SK-N-SH (cell line): ENCODE measurements around the gene DHRSX. TPM values are rescaled to one million over a fixed set of nuclear protein-coding genes. Genes with fewer than 3 reads are reported as not detected.

Experiments
- CTCF ChIA-PET: fragments of 300-600, 350-600 bp; formaldehyde crosslinking; extraction: SDS; loops from one replicate; lab custom pipeline; 2021; lab: Yijun Ruan, JAX
- POLR2A ChIA-PET: fragments of 350-600 bp; sonication (Branson Sonifier 250); formaldehyde crosslinking; extraction: SDS; loops from one replicate; lab custom pipeline; 2020; ENCODE audit warnings: antibody characterized with exemption, inconsistent platforms; lab: Yijun Ruan, JAX
- DNase-seq: peaks from one replicate; pipeline ENCODE4 v3.0.0; 2012
- H2AFZ ChIP-seq: fragments of 200-600 bp; sonication (generic); 2 replicates; pipeline ENCODE4 v1.8.1; 2016; ENCODE audit warnings: antibody characterized with exemption, mild to moderate bottlenecking, low read depth
- H3F3A ChIP-seq: fragments of 200-600 bp; sonication (generic); replicated peaks from 2 replicates; pipeline ENCODE3; 2016; ENCODE audit warnings: antibody characterized with exemption, mild to moderate bottlenecking; ENCODE audit not compliant: insufficient read depth
- H3K27ac ChIP-seq, 2 experiments: fragments of 200-500 bp in 1 of 2; fragments of 200-600 bp in 1 of 2; sonication (Bioruptor generic) in 1 of 2; sonication (generic), shearing (Covaris generic) in 1 of 2; 2 replicates each; pipeline versions ENCODE4 v1.5.1 to v1.6.1; 2014 to 2016; ENCODE audit warnings: low read depth in 2 of 2, inconsistent platforms in 1 of 2, low read length in 1 of 2, mild to moderate bottlenecking in 1 of 2, mixed read lengths in 1 of 2
- H3K27me3 ChIP-seq: fragments of 200-600 bp; sonication (generic), shearing (Covaris generic); 2 replicates; pipeline ENCODE4 v1.6.1; 2016; ENCODE audit warnings: mixed run types; ENCODE audit not compliant: insufficient read depth
- H3K36me3 ChIP-seq, 2 experiments: fragments of 200-500 bp in 1 of 2; fragments of 200-600 bp in 1 of 2; sonication (Bioruptor generic) in 1 of 2; sonication (generic) in 1 of 2; replicated peaks in 1 of 2; 2 replicates each; pipeline versions ENCODE3 to v1.5.1; 2014 to 2016; ENCODE audit warnings: low read length in 1 of 2, mild to moderate bottlenecking in 1 of 2; ENCODE audit not compliant: insufficient read depth in 2 of 2, control insufficient read depth in 1 of 2
- H3K4me1 ChIP-seq, 2 experiments: fragments of 200-500 bp in 1 of 2; fragments of 200-600 bp in 1 of 2; sonication (Bioruptor generic) in 1 of 2; sonication (generic), shearing (Covaris generic) in 1 of 2; 2 replicates each; pipeline versions ENCODE4 v1.5.1 to v1.6.1; 2014 to 2016; ENCODE audit warnings: low read depth in 1 of 2, low read length in 1 of 2, mixed run types in 1 of 2; ENCODE audit not compliant: insufficient read depth in 2 of 2, control insufficient read depth in 1 of 2
- H3K4me2 ChIP-seq: fragments of 200-600 bp; sonication (generic), shearing (Covaris generic); 2 replicates; pipeline ENCODE4 v1.6.1; 2017; ENCODE audit warnings: mixed run types
- H3K4me3 ChIP-seq, 2 experiments: fragments of 200-500 bp in 1 of 2; fragments of 200-600 bp in 1 of 2; sonication (Bioruptor generic) in 1 of 2; sonication (generic), shearing (Covaris generic) in 1 of 2; 2 replicates each; pipeline versions ENCODE4 v1.5.1 to v1.8.1; 2014 to 2016; ENCODE audit warnings: low read depth in 2 of 2, inconsistent platforms in 1 of 2, low read length in 1 of 2, mild to moderate bottlenecking in 1 of 2, mixed read lengths in 1 of 2, moderate library complexity in 1 of 2
- H3K79me2 ChIP-seq: fragments of 200-600 bp; sonication (generic); 2 replicates; pipeline ENCODE4 v1.8.1; 2017; ENCODE audit warnings: mild to moderate bottlenecking; ENCODE audit not compliant: insufficient read depth
- H3K9ac ChIP-seq: fragments of 200-600 bp; sonication (generic); 2 replicates; pipeline ENCODE4 v1.6.1; 2017; ENCODE audit warnings: mixed run types
- H3K9me2 ChIP-seq: fragments of 200-600 bp; sonication (generic); 2 replicates; pipeline ENCODE4 v1.6.1; 2017; ENCODE audit warnings: mixed run types
- H3K9me3 ChIP-seq: fragments of 200-600 bp; sonication (generic); 2 replicates; pipeline ENCODE4 v1.6.1; 2017; ENCODE audit warnings: mixed run types, mild to moderate bottlenecking, moderate library complexity
- H4K20me1 ChIP-seq: fragments of 200-600 bp; sonication (generic); 2 replicates; pipeline ENCODE4 v1.6.1; 2017; ENCODE audit warnings: mild to moderate bottlenecking, mixed run types; ENCODE audit not compliant: insufficient read depth
- CHD2 ChIP-seq: fragments of 150-350 bp; IDR thresholded peaks from 2 replicates; pipeline ENCODE4 v1.6.1; 2018; ENCODE audit warnings: low read length; ENCODE audit not compliant: partially characterized antibody
- CTCF ChIP-seq: fragments of 200-600 bp; sonication (generic); IDR thresholded peaks from 2 replicates; pipeline ENCODE4 v1.6.1; 2017; ENCODE audit warnings: antibody characterized with exemption, mild to moderate bottlenecking, moderate library complexity
- ELF1 ChIP-seq: IDR thresholded peaks from 2 replicates; pipeline ENCODE4 v1.4.0; 2012
- EZH2phosphoT487 ChIP-seq: fragments of 200-600 bp; sonication (generic); IDR thresholded peaks from 2 replicates; pipeline ENCODE4 v1.6.1; 2017; ENCODE audit warnings: low read depth, mixed run types, mild to moderate bottlenecking, antibody characterized with exemption, moderate library complexity, borderline replicate concordance
- FOSL2 ChIP-seq: IDR thresholded peaks from 2 replicates; pipeline ENCODE4 v1.4.0; 2012; ENCODE audit warnings: low read depth, mild to moderate bottlenecking, moderate library complexity, borderline replicate concordance
- FOXJ3 ChIP-seq: sonication (generic); formaldehyde crosslinking; IDR thresholded peaks from 2 replicates; pipeline ENCODE4 v1.5.1; 2020; ENCODE audit warnings: mild to moderate bottlenecking, missing genetic modification reagents
- GABPA ChIP-seq: IDR thresholded peaks from 2 replicates; pipeline ENCODE4 v1.4.0; 2012; ENCODE audit warnings: low read depth, mild to moderate bottlenecking
- GATA2 ChIP-seq: sonication (generic); formaldehyde crosslinking; IDR thresholded peaks from 2 replicates; pipeline ENCODE4 v1.5.0; 2020; ENCODE audit warnings: mild to moderate bottlenecking, missing genetic modification reagents
- JUND ChIP-seq: IDR thresholded peaks from 2 replicates; pipeline ENCODE4 v1.4.0; 2012
- MEF2A ChIP-seq: IDR thresholded peaks from 2 replicates; pipeline ENCODE4 v1.4.0; 2012; ENCODE audit warnings: low read depth, borderline replicate concordance
- NRF1 ChIP-seq: IDR thresholded peaks from 2 replicates; pipeline ENCODE4 v1.6.1; 2012; ENCODE audit warnings: low read depth, mild to moderate bottlenecking, low read length
- REST ChIP-seq: IDR thresholded peaks from 2 replicates; pipeline ENCODE4 v1.6.1; 2012; ENCODE audit warnings: mild to moderate bottlenecking, low read depth, low read length, moderate library complexity
- RFX5 ChIP-seq: IDR thresholded peaks from 2 replicates; pipeline ENCODE4 v1.6.1; 2012; ENCODE audit warnings: mild to moderate bottlenecking, improper control_type of control experiment, low read length
- RXRA ChIP-seq: IDR thresholded peaks from 2 replicates; pipeline ENCODE4 v1.4.0; 2012; ENCODE audit warnings: low read depth, mild to moderate bottlenecking, borderline replicate concordance
- SIN3A ChIP-seq: IDR thresholded peaks from 2 replicates; pipeline ENCODE4 v1.6.1; 2012; ENCODE audit warnings: low read depth, mild to moderate bottlenecking, low read length, moderate library complexity, borderline replicate concordance
- TAF1 ChIP-seq: IDR thresholded peaks from 2 replicates; pipeline ENCODE4 v1.6.1; 2012; ENCODE audit warnings: low read depth, mild to moderate bottlenecking, low read length, moderate library complexity, borderline replicate concordance
- TEAD4 ChIP-seq: IDR thresholded peaks from 2 replicates; pipeline ENCODE4 v1.4.0; 2012; ENCODE audit warnings: mild to moderate bottlenecking, borderline replicate concordance; ENCODE audit not compliant: insufficient read depth
- USF1 ChIP-seq: IDR thresholded peaks from 2 replicates; pipeline ENCODE4 v1.4.0; 2012; ENCODE audit warnings: low read depth, borderline replicate concordance
- WGBS: methylation state at CpG from one replicate; pipeline ENCODE4 v1.1.6; 2017; ENCODE audit warnings: low lambda C conversion rate; 5-methylcytosine and 5-hydroxymethylcytosine counted together
- polyA plus RNA-seq, 3 experiments: library from polyadenylated mRNA; depleted of rRNA; stranded (reverse); fragments of >200 nt; gene quantifications; 2 replicates each; pipeline ENCODE4 v1.2.3, GENCODE V29; 2012

The DHRSX gene
- polyA plus RNA-seq, 1 of the 3 experiments (the other 2 are of a cell fraction), result 34.3 TPM

GRCh38 chrX:2521927-2522386 is 21.2 kb upstream of the DHRSX start (continued):
- no peak for TF ChIP-seq CTCF
- no peak for TF ChIP-seq FOXJ3 (CRISPR knock-in tag)
- no peak for TF ChIP-seq MEF2A
- TF ChIP-seq TAF1, result no peak
- TF ChIP-seq GABPA, result no peak

GRCh38 chrX:2521092-2521926 is 20.5 kb upstream of the DHRSX start:
- Histone ChIP-seq H2AFZ (no peak overlapping the region), H3K4me2 (no peak overlapping the region), H3K27ac (no peak overlapping the region), H3K4me3 (no peak overlapping the region), H3K9me2 (no peaks in the 10 kb centered on the region), H3K79me2 (no peaks in the 10 kb centered on the region), H3K9ac (no peak overlapping the region), H3K27me3 (peaks cover 15% of the 10 kb centered on the region), H3K36me3 (no peaks in the 10 kb centered on the region), H3F3A (no peaks in the 10 kb centered on the region), H3K4me1 (no peaks in the 10 kb centered on the region), H4K20me1 (no peaks in the 10 kb centered on the region), H3K9me3 (no peaks in the 10 kb centered on the region)
- no peak for TF ChIP-seq FOXJ3 (CRISPR knock-in tag)
- no peak for DNase-seq
- 19% methylated on average over 15 of the region's 15 CpGs for WGBS
- POLR2A ChIA-PET, result no interaction called here
- CTCF ChIA-PET, result no interaction called here

- H3K79me2 ChIP-seq, result no peaks in the 10 kb centered on the region
- ChIA-PET CTCF (no interaction called here), POLR2A (no interaction called here)
Observed at GRCh38 chrX:2520539-2520938, 19.8 kb upstream of the DHRSX start.

More at GRCh38 chrX:2520539-2520938, 19.8 kb upstream of the DHRSX start:
- WGBS, result 90% methylated on average over 8 of the region's 8 CpGs
- no peak overlapping the region for H3K4me3 ChIP-seq
- H3K9ac ChIP-seq, result no peak overlapping the region
- H4K20me1 ChIP-seq, result no peaks in the 10 kb centered on the region
- peaks cover 11% of the 10 kb centered on the region for H3K27me3 ChIP-seq
- H3K9me2 ChIP-seq, result no peaks in the 10 kb centered on the region
- H2AFZ ChIP-seq, result no peak overlapping the region
- H3K4me2 ChIP-seq, result no peak overlapping the region
- no peaks in the 10 kb centered on the region for H3F3A ChIP-seq
- no peaks in the 10 kb centered on the region for H3K9me3 ChIP-seq
- DNase-seq, result no peak
- H3K27ac ChIP-seq, result no peak overlapping the region
- TF ChIP-seq FOSL2 (no peak), CHD2 (no peak), EZH2phosphoT487 (no peak), GATA2 (CRISPR knock-in tag) (no peak), REST (no peak), RXRA (no peak), TEAD4 (no peak), JUND (no peak), SIN3A (no peak), ELF1 (no peak), NRF1 (no peak), RFX5 (no peak), USF1 (no peak)
- TF ChIP-seq, all 33 proteins: peak for 0
- no peaks in the 10 kb centered on the region for H3K4me1 ChIP-seq
- H3K36me3 ChIP-seq, result no peaks in the 10 kb centered on the region
